HEK293T (cell line): ENCODE results near the gene GBGT1.

Experiments
- CTBP1 ChIP-seq: fragments of 450-650 bp; IDR thresholded peaks from 2 replicates; pipeline ENCODE4 v1.6.1; 2016; ENCODE audit warnings: borderline replicate concordance
- ELF4 ChIP-seq: fragments of 450-650 bp; IDR thresholded peaks from 2 replicates; pipeline ENCODE4 v1.6.1; 2017; ENCODE audit warnings: antibody characterized with exemption
- FOXA1 ChIP-seq: fragments of 450-650 bp; IDR thresholded peaks from 2 replicates; pipeline ENCODE4 v1.6.1; 2016; ENCODE audit warnings: mild to moderate bottlenecking
- FOXM1 ChIP-seq: fragments of 450-650 bp; IDR thresholded peaks from 2 replicates; pipeline ENCODE4 v1.6.1; 2017; ENCODE audit warnings: mild to moderate bottlenecking, borderline replicate concordance
- L3MBTL2 ChIP-seq: fragments of 450-650 bp; conservative IDR thresholded peaks from 2 replicates; pipeline ENCODE4 v1.6.1; 2016; ENCODE audit warnings: mild to moderate bottlenecking
- SP1 ChIP-seq: fragments of 450-650 bp; IDR thresholded peaks from 2 replicates; pipeline ENCODE4 v1.6.1; 2017
- TARDBP ChIP-seq: fragments of 450-650 bp; IDR thresholded peaks from 2 replicates; pipeline ENCODE4 v1.6.1; 2016

DNA sequence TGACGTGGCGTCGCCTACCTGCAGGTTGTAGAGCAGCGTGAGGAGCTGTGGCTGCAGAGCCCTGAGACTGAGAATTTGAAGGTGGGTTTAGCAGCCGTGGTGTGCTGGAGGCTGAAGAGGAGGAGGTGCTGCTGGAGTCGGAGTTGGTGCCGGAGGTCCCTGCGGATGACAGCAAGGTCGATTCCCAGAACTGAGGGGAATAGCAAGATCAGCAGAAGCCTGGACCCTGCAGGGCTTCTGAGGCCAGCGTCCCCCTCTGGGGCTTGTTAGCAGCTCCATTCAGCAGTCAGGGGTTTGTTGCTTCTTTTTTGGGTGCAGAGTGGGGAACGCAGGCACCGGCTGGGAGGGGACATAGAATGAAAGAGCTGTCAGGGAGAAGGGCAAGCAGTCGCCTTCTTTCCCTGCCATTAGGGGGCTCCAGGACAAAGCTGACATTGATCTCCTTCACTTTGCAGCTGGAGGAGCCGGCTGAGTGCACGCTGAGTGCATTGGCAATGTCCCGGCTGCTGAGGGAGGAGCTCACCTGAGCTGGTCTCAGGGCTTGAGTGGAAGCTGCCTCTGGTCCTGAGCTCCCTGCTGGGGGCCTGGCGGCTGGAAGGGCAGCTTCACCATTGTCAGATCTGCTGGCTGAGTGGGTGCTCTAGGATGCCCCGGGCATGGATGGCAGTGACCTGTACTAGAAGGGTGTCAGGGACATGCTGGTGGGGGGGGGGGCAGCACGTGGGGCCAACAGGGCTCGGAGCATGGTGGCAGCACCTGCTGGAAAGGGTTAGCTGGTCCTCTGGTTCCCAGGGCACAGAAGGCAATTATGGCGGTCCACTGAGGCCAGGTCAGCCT is 24.5 kb upstream of the GBGT1 start:
- TF ChIP-seq FOXM1 (no peak), TARDBP (no peak), ELF4 (no peak), FOXA1 (no peak), SP1 (no peak), CTBP1 (no peak), L3MBTL2 (no peak)
